Measurements from ENCODE around the gene PPP2R3C.
"Not testable (repeated sequence)": the region's sequence is repeated elsewhere in the genome, so short reads cannot be mapped to it uniquely, and the experiment has no call there.

PPP2R3C gene

GRCh38 chr14:35123388-35123703, 1.6 kb upstream of the PPP2R3C start:
- no peak for DNase-seq

DNA sequence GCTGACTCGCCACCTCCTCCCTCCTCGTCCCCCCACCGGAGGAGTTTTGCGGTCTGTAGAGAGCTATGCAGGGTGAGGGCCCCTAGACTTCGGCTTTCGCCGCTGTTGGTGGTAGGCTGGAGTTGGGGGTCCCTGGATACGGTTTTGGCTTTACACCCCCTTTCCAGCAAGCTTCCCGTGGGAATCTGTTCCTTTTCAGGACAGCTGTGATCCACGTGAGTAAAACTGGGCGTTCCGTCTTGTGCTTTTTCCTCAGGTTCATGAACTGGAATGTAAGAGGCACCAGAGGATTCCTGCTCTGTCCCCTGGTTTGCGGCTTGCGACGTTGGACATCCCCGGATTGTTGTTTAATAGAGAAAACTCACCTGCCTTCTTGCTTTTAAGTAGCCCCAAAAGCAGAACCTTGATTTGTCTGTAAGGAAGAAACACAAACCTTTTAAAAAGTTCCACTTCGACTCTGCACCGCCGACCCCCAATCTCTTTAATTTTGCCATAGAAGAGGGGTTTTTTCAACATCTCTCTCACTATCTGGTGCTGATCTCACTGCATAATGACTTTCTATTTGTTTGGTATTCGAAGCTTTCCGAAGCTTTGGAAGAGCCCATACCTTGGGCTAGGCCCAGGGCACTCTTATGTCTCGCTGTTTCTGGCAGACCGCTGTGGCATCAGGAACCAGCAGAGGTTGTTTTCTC, 1.1 kb upstream of the PPP2R3C start:
- DNase-seq: no peak

DNA sequence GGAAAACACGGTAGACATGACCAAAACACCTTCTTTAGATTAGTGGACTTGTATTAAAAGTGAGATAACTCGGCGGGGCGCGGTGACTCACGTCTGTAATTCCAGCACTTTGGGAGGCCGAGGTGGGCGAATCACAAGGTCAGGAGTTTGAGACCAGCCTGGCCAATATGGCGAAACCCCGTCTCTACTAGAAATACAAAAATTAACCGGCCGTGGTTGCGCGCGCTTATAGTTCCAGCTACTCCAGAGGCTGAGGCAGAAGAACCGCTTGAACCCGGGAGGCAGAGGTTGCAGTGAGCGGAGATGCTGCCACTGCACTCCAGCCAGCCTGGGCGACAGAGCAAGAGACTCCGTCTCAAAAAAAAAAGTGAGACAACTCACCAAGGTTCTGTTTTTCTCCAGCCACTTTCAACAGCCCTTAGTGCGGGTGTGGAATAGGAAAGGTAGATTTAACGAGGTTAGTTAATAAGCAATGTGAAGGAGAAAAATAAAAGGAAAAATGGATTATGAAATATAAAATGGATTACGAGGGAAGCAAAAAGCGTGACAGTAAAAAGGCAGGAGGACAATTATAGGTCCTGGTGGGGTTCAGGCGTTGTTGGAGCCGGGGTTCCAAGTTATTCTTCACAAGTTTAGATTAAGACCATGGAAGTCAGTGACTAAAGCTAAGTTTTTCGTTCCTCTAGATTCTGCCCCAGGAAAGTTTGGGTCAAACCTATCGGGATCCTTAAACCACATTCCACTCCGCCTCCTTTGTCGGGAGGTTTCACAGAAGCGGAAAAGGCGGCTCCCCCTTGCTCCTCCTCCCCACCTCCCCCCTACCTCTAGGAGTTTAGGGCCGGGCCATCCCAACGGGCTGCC, 534 bp downstream of the PPP2R3C start:
- no peak for DNase-seq

GRCh38 chr14:35117112-35117511, 4.7 kb downstream of the PPP2R3C start:
- DNase-seq: no peak

DNA sequence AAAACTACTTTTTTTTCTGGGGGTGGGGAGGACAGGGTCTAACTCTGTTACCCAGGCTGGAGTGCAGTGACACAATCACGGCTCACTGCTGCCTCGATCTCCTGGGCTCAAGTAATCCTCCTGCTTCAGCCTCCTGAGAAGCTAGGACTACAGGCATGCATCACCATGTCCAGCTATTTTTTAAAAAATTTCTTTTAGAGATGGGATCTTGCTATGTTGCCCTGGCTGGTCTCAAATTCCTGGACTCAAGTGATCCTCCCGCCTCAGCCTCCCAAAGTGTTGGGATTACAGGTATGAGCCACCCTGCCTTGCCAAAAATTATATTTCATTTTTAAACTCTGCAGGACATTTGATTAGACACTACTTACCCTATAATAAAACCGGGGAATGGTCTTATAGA, 5.5 kb downstream of the PPP2R3C start:
- DNase-seq: no peak

GRCh38 chr14:35114036-35114435, 7.8 kb downstream of the PPP2R3C start:
- DNase-seq: no peak

DNA sequence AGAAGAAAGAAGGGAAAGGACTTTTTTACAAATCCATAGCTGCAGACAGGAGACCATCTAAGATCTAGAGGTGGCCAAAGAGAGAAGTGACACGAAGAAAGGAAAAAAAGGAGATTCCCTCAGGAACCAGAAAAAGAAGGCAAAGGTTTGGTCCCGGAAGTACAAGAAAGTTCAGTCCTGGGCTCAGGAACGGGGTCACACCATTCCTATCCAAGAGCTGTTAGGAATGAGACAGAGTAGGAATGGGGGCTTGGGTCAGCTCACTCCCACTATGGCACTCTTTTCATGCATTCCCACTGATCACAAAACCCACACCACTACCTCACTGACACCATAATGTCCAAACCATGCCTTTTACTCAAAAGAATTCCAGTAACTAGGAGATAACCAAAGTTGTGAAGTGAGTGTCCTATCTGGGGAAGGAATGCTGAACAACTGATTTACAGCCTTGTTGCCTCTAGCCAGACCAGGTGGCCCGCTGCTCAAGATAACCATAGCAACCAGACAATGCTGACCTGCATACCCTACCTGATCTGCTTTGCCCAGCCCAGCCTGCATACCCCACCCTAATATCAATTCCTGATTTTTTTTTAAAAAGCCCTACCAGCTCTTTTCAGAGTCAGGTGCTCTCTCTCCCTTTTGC, 8.4 kb downstream of the PPP2R3C start:
- DNase-seq: no peak

DNA sequence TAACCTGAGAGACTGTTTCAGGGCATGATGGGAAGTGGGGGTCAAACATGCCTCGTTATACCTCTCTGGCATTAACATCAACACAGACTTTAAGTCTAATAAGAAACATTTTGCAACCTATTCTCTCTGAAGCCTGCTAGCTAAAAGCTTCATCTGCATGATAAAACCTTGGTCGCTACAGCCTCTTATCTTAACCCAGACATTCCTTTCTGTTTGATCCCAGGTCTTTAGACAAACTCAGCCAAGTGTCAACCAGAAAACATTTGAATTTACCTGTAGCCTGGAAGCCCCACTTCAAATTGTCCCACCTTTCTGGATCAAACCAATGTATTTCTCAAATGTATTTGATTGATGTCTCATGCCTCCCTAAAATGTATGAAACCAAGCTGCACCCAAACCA, 9.1 kb downstream of the PPP2R3C start:
- no peak for DNase-seq

- no peak for DNase-seq
Measured at GRCh38 chr14:35107866-35108265, 13.9 kb downstream of the PPP2R3C start.

- not testable (repeated sequence) for DNase-seq
Measured at GRCh38 chr14:35094645-35095044, 27.1 kb downstream of the PPP2R3C start.

DNA sequence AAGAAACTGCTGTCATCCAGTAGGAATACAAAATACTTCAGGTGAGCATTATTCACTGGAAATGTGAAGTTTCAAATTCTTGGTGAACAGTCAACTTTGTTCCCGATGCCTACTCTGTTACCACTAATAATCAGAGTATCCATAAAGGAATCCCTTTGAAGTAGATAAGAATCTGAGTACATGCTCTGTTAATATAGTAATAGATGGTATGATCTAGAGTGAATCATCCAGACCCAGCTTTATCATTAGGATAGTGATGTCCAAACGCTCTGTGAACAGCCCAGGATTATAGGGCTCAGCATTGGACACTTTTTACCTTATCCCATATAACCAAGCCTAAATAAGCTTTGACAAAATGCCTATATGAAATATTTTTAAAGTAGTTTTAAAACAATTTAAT, 33.3 kb downstream of the PPP2R3C start:
- DNase-seq: no peak

DNA sequence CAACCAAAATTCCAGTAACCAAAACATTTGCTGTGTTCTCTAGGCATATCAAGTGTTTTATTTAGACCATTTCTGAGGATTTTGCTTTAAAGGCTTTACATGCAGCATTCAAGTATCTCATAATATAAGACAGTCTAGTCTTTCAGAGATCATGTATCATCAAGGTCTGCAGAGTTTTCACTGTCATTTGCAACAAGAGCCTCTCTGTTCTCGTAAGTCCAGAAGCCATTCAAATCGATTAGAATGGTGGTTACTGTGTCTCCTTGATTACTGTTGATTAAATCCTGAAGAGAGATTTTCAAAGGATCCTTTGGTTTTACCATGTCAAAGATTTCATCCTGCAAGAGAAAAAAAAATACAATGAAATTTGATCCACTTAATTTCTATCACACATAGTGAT, 36.3 kb downstream of the PPP2R3C start:
- DNase-seq: no peak

- DNase-seq: no peak
Measured at GRCh38 chr14:35083530-35084150, 38.1 kb downstream of the PPP2R3C start.

DNA sequence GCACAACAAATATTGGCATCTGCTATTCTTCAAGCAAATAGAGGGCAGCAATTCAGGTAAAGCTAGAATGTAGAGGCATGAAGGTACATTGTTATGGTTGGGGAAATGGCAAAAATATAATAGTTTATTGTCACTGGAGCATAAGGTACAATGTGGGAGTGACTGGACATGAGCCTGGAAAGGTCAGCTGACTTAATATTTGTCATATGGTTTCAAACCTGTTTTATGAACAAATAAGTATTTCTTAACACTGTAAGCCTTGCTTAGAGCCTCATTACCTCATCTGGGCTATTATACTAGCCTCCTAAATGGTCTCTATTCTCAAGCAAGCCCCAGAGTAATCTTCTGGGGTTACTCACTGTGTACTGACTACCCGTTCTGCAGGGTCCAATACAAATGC, 42.0 kb downstream of the PPP2R3C start:
- DNase-seq: no peak

- no peak for DNase-seq
Measured at GRCh38 chr14:35078082-35078481, 43.7 kb downstream of the PPP2R3C start.

- no peak for DNase-seq
Measured at GRCh38 chr14:35073486-35073885, 48.3 kb downstream of the PPP2R3C start.

DNA sequence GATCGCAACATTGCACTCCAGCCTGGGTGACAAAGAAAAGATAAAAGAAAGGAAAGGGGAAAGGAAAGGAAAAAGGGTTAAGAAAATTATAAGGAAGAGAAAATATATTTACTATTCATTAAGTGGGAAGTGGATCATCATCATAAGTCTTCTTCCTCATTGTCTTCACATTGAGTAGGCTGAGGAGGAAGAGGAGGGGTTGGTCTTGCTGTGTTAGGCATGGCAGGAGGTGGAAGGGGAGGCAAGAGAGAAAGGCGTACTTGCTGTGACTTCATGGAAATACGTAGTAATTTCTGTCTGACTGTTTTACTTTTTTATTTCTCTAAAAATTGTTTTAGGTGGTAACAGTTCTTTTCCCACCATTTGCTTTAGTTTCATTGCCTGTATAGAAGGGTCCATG, 49.6 kb downstream of the PPP2R3C start:
- DNase-seq: no peak

- no peak for DNase-seq
Measured at GRCh38 chr14:35068238-35069012, 53.4 kb downstream of the PPP2R3C start.

- DNase-seq: not testable (repeated sequence)
Measured at GRCh38 chr14:35065731-35066130, 56.1 kb downstream of the PPP2R3C start.

DNA sequence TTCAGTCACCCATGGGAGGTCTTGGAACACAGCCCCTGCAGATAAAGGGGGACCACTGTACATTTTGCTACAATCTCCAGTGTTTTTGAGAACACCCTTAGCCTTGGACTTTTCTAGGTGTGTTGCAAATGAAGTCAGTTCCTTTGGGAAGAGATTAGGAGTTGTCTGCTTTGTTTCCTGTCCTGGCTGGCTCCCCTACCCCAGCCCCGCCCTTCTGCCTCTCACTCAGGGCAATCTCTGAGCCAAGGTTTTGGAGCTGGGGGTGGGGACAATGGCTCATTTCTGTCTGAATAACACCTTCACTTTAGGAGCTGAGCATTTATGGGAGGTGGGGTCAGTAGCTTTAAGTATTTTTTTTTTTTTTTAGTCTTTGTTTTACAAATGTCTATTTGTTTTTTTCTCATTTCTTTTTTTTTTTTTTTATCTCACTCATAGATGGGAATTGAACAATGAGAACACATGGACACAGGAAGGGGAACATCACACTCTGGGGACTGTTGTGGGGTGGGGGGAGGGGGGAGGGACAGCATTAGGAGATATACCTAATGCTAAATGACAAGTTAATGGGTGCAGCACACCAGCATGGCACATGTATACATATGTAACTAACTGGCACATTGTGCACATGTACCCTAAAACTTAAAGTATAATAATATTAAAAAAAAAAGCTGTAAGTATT, 60.5 kb downstream of the PPP2R3C start:
- not testable (repeated sequence) for DNase-seq

GRCh38 chr14:35052637-35053036, 69.2 kb downstream of the PPP2R3C start:
- DNase-seq: no peak

GRCh38 chr14:35051796-35052195, 70.0 kb downstream of the PPP2R3C start:
- no peak for DNase-seq
